GM23248 (cell line): ENCODE results near the gene NUP42.

Source experiments
- EZH2 ChIP-seq: fragments of 200-600 bp; sonication (generic); IDR thresholded peaks from 2 replicates; pipeline ENCODE4 v1.6.1; 2018; ENCODE audit warnings: antibody characterized with exemption, mild to moderate bottlenecking; ENCODE audit not compliant: insufficient read depth, poor library complexity, severe bottlenecking
- EZH2phosphoT487 ChIP-seq: fragments of 200-600 bp; sonication (generic); IDR thresholded peaks from 2 replicates; pipeline ENCODE4 v1.6.1; 2018; ENCODE audit warnings: antibody characterized with exemption, moderate library complexity, mild to moderate bottlenecking, low read depth; ENCODE audit not compliant: insufficient read depth

DNA sequence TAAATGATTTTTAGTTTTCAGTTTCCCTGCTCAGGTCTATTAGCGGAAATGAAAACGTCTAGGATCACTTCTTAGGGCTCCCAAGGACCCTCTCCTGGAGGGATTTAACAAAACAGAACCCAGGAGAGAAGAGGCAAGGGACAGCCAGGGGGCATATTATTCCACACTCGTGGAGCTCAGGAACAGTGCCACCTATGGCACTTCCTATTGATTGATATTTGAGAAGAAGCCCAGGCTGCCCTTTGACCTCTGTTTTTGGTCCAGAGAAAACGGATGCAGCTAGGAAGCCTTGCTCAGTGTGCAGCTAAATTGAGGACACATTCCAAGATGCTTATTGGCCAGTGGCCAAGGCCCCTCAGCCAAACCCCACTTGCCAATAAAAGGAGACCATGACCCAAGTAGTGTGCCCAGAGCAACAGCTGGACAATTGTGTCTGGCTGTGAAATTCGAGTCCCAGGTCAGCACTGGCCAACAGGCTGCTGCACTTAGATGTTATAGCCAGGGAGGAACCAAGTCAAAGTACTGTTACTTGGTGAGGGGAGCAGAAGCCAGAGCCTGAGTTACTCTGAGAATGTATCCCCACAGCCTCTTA, 40.7 kb downstream of the NUP42 start:
- no peak for TF ChIP-seq EZH2
- no peak for TF ChIP-seq EZH2phosphoT487
